CD4-positive, alpha-beta T cell (primary cell): ENCODE results near the gene SELENOS. TPM values are rescaled to one million over a fixed set of nuclear protein-coding genes. Genes with fewer than 3 reads are reported as not detected.

Experiments used
- ATAC-seq: fragments of 200-7000 bp; cut with Tn5 transposase; one replicate; pipeline ENCODE4 v1.10.0; 2022; ENCODE audit warnings: mild to moderate bottlenecking; ENCODE audit not compliant: poor library complexity
- CTCF ChIA-PET: fragments of 350-600 bp; sonication (Branson Sonifier 250); formaldehyde crosslinking; loops from one replicate; lab custom pipeline; 2021; ENCODE audit warnings: antibody characterized with exemption, inconsistent platforms; lab: Charles Lee
- POLR2A ChIA-PET: fragments of 350-600 bp; sonication (Branson Sonifier 250); formaldehyde crosslinking; loops from one replicate; lab custom pipeline; 2021; ENCODE audit warnings: antibody characterized with exemption, inconsistent platforms; lab: Charles Lee
- DNase-seq, 14 experiments: peaks; one replicate each; pipeline ENCODE4 v3.0.0-alpha.2; 2013 to 2020; ENCODE audit warnings: mixed read lengths in 2 of 14
- H3K27ac ChIP-seq, 2 donors: one replicate each; pipeline versions ENCODE4 v1.5.1 to v1.7.0; 2013; ENCODE audit warnings: low read length in 2 of 2, low read depth in 1 of 2, mild to moderate bottlenecking in 1 of 2
- H3K27me3 ChIP-seq, 2 experiments: 1 replicate in 1 of 2; 2 replicates in 1 of 2; pipeline versions ENCODE4 v1.6.1 to v1.7.0; 2013; ENCODE audit warnings: low read length in 2 of 2, control low read depth in 1 of 2, mild to moderate bottlenecking in 1 of 2, moderate library complexity in 1 of 2; ENCODE audit not compliant: insufficient read depth in 2 of 2, control insufficient read depth in 1 of 2
- H3K36me3 ChIP-seq: one replicate; pipeline ENCODE4 v1.6.1; 2013; ENCODE audit warnings: low read length, control low read depth; ENCODE audit not compliant: insufficient read depth
- H3K4me1 ChIP-seq: one replicate; pipeline ENCODE4 v1.6.1; 2013; ENCODE audit warnings: low read length, control low read depth; ENCODE audit not compliant: insufficient read depth
- H3K4me3 ChIP-seq: one replicate; pipeline ENCODE4 v1.5.1; 2013; ENCODE audit warnings: mild to moderate bottlenecking, low read length, moderate library complexity
- H3K9me3 ChIP-seq, 2 experiments: 1 replicate in 1 of 2; 2 replicates in 1 of 2; pipeline versions ENCODE4 v1.6.1 to v1.7.0; 2013; ENCODE audit warnings: low read length in 2 of 2, mild to moderate bottlenecking in 2 of 2, control low read depth in 1 of 2, moderate library complexity in 1 of 2; ENCODE audit not compliant: control insufficient read depth in 1 of 2, insufficient read depth in 1 of 2
- H3K27ac Mint-ChIP-seq: one replicate; pipeline ENCODE4 v1.8.0; 2020; ENCODE audit warnings: mixed read lengths
- H3K27me3 Mint-ChIP-seq: one replicate; pipeline ENCODE4 v1.8.0; 2021; ENCODE audit warnings: mixed read lengths
- H3K36me3 Mint-ChIP-seq: one replicate; pipeline ENCODE4 v1.8.0; 2021; ENCODE audit warnings: low read depth, mixed read lengths
- H3K4me1 Mint-ChIP-seq: one replicate; pipeline ENCODE4 v1.8.0; 2021; ENCODE audit warnings: low read depth, mixed read lengths
- H3K4me3 Mint-ChIP-seq: one replicate; pipeline ENCODE4 v1.8.0; 2020; ENCODE audit warnings: mild to moderate bottlenecking, mixed read lengths
- H3K9me3 Mint-ChIP-seq: one replicate; pipeline ENCODE4 v1.8.0; 2020; ENCODE audit warnings: mixed read lengths
- intact Hi-C, 2 experiments: fragments of 100-400 bp; cut with DNase I in 1 of 2; cut with micrococcal nuclease in 1 of 2; formaldehyde crosslinking; loops; one replicate each; pipeline versions ENCODE4 v1.15.1 to v1.9.0; 2023 to 2025; cut with DNase I, micrococcal nuclease
- total RNA-seq, 174 experiments: library from RNA in 2 of 174; stranded (reverse) in 2 of 174; gene quantifications; one replicate each; pipeline ENCODE4 v1.2.3 and lab custom pipeline; 2021 to 2026
- TF ChIP-seq, protein P1 (sequence below): fragments of 200-600 bp; IDR thresholded peaks from one replicate; pipeline ENCODE4 v1.8.0; 2022; ENCODE audit warnings: antibody characterized with exemption, mild to moderate bottlenecking

Gene SELENOS
- total RNA-seq, 2 experiments from 2014 or later: 41.7 to 48.5 TPM

DNA sequence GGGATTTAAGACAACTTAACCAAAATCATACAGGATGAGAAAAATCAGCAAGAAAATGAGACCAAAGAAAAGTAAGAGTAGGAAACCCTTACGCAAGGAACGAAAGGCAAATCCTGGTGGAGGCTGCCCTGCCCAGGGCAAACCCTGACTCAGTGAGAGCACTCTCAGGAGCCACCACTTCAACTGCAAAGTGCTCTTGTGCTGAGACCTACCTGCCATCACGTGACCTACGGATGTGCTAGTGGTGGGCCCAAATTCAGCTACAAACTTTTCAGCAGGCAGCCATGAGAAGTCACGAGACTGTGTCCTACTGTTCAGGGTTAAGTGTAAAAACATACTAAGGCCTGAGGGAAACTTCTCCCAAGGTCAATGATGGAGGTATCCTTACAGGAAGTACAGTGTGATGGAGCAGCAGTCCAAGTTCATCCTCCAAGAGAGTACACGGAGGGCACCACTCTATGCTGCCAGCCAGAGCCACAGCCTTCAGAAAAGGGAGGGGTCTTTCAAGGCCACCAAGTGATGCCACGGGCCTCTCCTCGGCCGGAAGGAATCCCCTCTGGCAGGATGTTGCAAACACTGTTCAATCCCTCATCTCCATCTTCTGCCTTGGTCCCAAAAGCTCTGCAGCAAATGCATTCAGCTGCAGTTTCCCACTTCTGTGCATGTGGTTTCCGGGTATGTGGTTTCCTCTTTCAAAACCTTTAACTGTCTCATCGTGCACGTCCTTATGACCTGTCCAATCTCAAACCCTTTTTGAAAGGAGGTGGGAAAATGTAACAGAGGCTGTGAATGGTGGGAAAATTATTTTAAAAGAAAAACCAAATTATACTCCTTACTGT, 34.9 kb downstream of the SELENOS start:
- Histone ChIP-seq H3K27ac (peak overlapping the region in 1 of 2 donors; percentile 14), H3K4me1 (peaks cover 62% of the 10 kb centered on the region), H3K27me3 (no peaks in the 10 kb centered on the region), H3K4me3 (peak overlapping the region; percentile 35), H3K9me3 (no peaks in the 10 kb centered on the region), H3K36me3 (no peaks in the 10 kb centered on the region)
- Mint-ChIP-seq H3K36me3 (no peaks in the 10 kb centered on the region), H3K27ac (peak overlapping the region; percentile 81), H3K27me3 (no peaks in the 10 kb centered on the region), H3K4me1 (peaks cover 88% of the 10 kb centered on the region), H3K4me3 (peak overlapping the region; percentile 59), H3K9me3 (no peaks in the 10 kb centered on the region)
- peak in 12 of 14 experiments; percentile 17 to 91 (median 40) for DNase-seq
- ATAC-seq: peak; percentile 91
- TF ChIP-seq, protein P1, sequence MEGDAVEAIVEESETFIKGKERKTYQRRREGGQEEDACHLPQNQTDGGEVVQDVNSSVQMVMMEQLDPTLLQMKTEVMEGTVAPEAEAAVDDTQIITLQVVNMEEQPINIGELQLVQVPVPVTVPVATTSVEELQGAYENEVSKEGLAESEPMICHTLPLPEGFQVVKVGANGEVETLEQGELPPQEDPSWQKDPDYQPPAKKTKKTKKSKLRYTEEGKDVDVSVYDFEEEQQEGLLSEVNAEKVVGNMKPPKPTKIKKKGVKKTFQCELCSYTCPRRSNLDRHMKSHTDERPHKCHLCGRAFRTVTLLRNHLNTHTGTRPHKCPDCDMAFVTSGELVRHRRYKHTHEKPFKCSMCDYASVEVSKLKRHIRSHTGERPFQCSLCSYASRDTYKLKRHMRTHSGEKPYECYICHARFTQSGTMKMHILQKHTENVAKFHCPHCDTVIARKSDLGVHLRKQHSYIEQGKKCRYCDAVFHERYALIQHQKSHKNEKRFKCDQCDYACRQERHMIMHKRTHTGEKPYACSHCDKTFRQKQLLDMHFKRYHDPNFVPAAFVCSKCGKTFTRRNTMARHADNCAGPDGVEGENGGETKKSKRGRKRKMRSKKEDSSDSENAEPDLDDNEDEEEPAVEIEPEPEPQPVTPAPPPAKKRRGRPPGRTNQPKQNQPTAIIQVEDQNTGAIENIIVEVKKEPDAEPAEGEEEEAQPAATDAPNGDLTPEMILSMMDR: no peak
- CTCF ChIA-PET: interaction anchor here (0.6 to 4.9 kb wide), 5 partner anchors 9 to 32 kb away, joined by 3 to 20 read pairs (median 3); partner anchors contain the start of gene CHSY1
- intact Hi-C loops: loop anchor here in 1 of 2 experiments (5.0 kb wide), 1 partner anchor 35 kb away; no protein-coding TSS in a partner anchor
- POLR2A ChIA-PET: interaction anchor here (0.7 to 4.1 kb wide), 10 partner anchors 9 to 900 kb away, joined by 3 to 43 read pairs (median 3); partner anchors contain the start of genes ADAMTS17, CHSY1 and SNRPA1

DNA sequence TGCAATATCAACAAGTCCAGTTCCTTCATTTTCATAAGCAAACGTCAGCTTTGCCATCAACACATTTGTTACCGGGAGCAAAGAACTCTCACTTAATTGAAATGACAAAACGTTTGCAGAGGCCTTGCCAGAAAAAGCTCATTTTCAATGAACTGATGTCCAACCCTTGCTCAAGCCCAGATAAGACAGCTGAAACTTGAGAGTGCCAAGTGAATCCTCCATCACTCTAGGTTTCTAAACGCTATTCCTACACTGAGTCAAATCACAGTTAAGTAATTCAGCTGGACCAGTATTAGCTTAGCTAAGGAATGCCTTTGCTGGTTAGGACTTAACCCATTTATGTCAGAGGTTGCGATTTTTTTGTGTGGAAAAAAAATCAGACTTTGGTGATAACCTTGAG, 36.9 kb downstream of the SELENOS start:
- Histone ChIP-seq H3K36me3 (no peaks in the 10 kb centered on the region), H3K9me3 (no peaks in the 10 kb centered on the region), H3K4me3 (no peak overlapping the region), H3K27ac (no peak overlapping the region), H3K27me3 (no peaks in the 10 kb centered on the region), H3K4me1 (peaks cover 57% of the 10 kb centered on the region)
- ATAC-seq (no peak), DNase-seq (no peak)
- Mint-ChIP-seq H3K9me3 (no peaks in the 10 kb centered on the region), H3K4me3 (no peak overlapping the region), H3K4me1 (peaks cover 80% of the 10 kb centered on the region), H3K36me3 (peaks cover 6% of the 10 kb centered on the region), H3K27ac (no peak overlapping the region), H3K27me3 (no peaks in the 10 kb centered on the region)
- ChIA-PET POLR2A (interaction anchor here (0.8 to 4.1 kb wide), 5 partner anchors 8 to 232 kb away, joined by 3 to 43 read pairs (median 4); partner anchors contain the start of genes CHSY1 and SNRPA1), CTCF (interaction anchor here (0.7 to 4.9 kb wide), 2 partner anchors 11 to 232 kb away, joined by 3 to 20 read pairs; partner anchors contain the start of gene CHSY1)
- intact Hi-C loops: loop anchor here in 1 of 2 experiments (5.0 kb wide), 1 partner anchor 33 kb away; no protein-coding TSS in a partner anchor
- TF ChIP-seq, protein P1: no peak

DNA sequence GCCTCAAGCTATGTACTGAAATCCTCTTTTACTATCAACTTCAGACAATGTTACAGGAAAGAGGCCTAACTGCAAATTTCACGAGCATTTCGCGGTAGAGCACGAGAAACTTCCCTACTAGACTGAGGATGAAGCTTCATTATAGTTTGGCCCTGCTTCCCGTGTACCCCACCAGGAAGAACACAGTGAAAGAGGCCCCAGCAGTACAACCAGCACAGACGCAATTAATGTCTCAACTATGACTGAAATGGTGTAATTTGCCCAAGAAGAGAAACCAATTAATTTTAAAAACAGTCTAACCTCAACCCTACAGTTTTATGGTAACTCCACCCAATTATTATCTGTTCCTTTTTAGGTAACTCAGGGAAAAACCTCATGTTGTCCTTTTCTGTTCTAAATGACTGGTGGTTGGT, 37.6 kb downstream of the SELENOS start:
- CTCF ChIA-PET: interaction anchor here (1.1 to 4.9 kb wide), 2 partner anchors 12 to 231 kb away, joined by 3 to 20 read pairs; partner anchors contain the start of gene CHSY1
- Histone ChIP-seq H3K27me3 (no peaks in the 10 kb centered on the region), H3K9me3 (no peaks in the 10 kb centered on the region), H3K4me1 (peaks cover 51% of the 10 kb centered on the region), H3K27ac (no peak overlapping the region), H3K4me3 (no peak overlapping the region), H3K36me3 (peaks cover 6% of the 10 kb centered on the region)
- TF ChIP-seq, protein P1: no peak
- intact Hi-C loops: loop anchor here (5.0 kb wide), 2 partner anchors 32 to 42 kb away; no protein-coding TSS in a partner anchor
- H3K36me3 Mint-ChIP-seq: peaks cover 12% of the 10 kb centered on the region
- peak overlapping the region; percentile 54 for H3K4me3 Mint-ChIP-seq
- H3K4me1 Mint-ChIP-seq: peaks cover 73% of the 10 kb centered on the region
- ATAC-seq: no peak
- H3K27ac Mint-ChIP-seq: peak overlapping the region; percentile 78
- POLR2A ChIA-PET: interaction anchor here (0.8 to 4.1 kb wide), 6 partner anchors 8 to 231 kb away, joined by 3 to 43 read pairs (median 4); partner anchors contain the start of genes CHSY1 and SNRPA1
- no peaks in the 10 kb centered on the region for H3K27me3 Mint-ChIP-seq
- peak in 1 of 14 experiments; percentile 35 for DNase-seq
- H3K9me3 Mint-ChIP-seq: no peaks in the 10 kb centered on the region
